ENCODE results near the gene ATP11A. TPM values are rescaled to one million over a fixed set of nuclear protein-coding genes. Genes with fewer than 3 reads are reported as not detected.
A peak's percentile ranks its signal among the peaks of the same experiment; 100 is the strongest.

ATP11A gene
- total and polyA plus RNA-seq, 2 experiments from 2014 or later: 12.3 to 52.6 TPM

- H3K27me3 Mint-ChIP-seq (ENCODE audit: insufficient read depth, low read depth, poor library complexity): peaks cover 11% of the 10 kb centered on the region
Observed at GRCh38 chr13:112766336-112766735, 76.5 kb downstream of the ATP11A start.

More at GRCh38 chr13:112766336-112766735, 76.5 kb downstream of the ATP11A start:
- no peak overlapping the region for H3K4me3 ChIP-seq
- peak overlapping the region; percentile 7; the same call in 1 of the 2 replicates for H3K27ac Mint-ChIP-seq
- peaks cover 52% of the 10 kb centered on the region for H3K79me2 ChIP-seq (replicated peaks; ENCODE audit: insufficient read depth)
- no peaks in the 10 kb centered on the region for H3F3A ChIP-seq (replicated peaks; ENCODE audit: low read depth)
- no peaks in the 10 kb centered on the region for H3K27me3 ChIP-seq (ENCODE audit: insufficient read depth)
- H3K4me3 Mint-ChIP-seq: no peak overlapping the region; the same call in 2 of the 3 replicates
- 0 out of 2 replicates have a peak overlapping the region, but pooled peaks have one; percentile 83 for H3K27ac ChIP-seq (ENCODE audit: low read depth)
- ATAC-seq (no peak), DNase-seq (ENCODE audit: low spot score) (no peak)
- H3K36me3 ChIP-seq (ENCODE audit: insufficient read depth): no peaks in the 10 kb centered on the region
- no peak overlapping the region for H2AFZ ChIP-seq
- H3K4me1 Mint-ChIP-seq: peaks cover 65% of the 10 kb centered on the region
- H3K9me2 ChIP-seq (ENCODE audit: insufficient read depth): no peaks in the 10 kb centered on the region
- no peaks in the 10 kb centered on the region; the same call in 2 of the 3 replicates for H3K36me3 Mint-ChIP-seq (ENCODE audit: low read depth)
- H4K20me1 ChIP-seq (replicated peaks; ENCODE audit: insufficient read depth): peaks cover 11% of the 10 kb centered on the region
- H3K4me2 ChIP-seq: no peak overlapping the region
- H3K9me3 Mint-ChIP-seq: no peaks in the 10 kb centered on the region
- H3K4me1 ChIP-seq (ENCODE audit: insufficient read depth): peaks cover 32% of the 10 kb centered on the region; the same call in 1 of the 2 replicates
- TF ChIP-seq, protein P1, sequence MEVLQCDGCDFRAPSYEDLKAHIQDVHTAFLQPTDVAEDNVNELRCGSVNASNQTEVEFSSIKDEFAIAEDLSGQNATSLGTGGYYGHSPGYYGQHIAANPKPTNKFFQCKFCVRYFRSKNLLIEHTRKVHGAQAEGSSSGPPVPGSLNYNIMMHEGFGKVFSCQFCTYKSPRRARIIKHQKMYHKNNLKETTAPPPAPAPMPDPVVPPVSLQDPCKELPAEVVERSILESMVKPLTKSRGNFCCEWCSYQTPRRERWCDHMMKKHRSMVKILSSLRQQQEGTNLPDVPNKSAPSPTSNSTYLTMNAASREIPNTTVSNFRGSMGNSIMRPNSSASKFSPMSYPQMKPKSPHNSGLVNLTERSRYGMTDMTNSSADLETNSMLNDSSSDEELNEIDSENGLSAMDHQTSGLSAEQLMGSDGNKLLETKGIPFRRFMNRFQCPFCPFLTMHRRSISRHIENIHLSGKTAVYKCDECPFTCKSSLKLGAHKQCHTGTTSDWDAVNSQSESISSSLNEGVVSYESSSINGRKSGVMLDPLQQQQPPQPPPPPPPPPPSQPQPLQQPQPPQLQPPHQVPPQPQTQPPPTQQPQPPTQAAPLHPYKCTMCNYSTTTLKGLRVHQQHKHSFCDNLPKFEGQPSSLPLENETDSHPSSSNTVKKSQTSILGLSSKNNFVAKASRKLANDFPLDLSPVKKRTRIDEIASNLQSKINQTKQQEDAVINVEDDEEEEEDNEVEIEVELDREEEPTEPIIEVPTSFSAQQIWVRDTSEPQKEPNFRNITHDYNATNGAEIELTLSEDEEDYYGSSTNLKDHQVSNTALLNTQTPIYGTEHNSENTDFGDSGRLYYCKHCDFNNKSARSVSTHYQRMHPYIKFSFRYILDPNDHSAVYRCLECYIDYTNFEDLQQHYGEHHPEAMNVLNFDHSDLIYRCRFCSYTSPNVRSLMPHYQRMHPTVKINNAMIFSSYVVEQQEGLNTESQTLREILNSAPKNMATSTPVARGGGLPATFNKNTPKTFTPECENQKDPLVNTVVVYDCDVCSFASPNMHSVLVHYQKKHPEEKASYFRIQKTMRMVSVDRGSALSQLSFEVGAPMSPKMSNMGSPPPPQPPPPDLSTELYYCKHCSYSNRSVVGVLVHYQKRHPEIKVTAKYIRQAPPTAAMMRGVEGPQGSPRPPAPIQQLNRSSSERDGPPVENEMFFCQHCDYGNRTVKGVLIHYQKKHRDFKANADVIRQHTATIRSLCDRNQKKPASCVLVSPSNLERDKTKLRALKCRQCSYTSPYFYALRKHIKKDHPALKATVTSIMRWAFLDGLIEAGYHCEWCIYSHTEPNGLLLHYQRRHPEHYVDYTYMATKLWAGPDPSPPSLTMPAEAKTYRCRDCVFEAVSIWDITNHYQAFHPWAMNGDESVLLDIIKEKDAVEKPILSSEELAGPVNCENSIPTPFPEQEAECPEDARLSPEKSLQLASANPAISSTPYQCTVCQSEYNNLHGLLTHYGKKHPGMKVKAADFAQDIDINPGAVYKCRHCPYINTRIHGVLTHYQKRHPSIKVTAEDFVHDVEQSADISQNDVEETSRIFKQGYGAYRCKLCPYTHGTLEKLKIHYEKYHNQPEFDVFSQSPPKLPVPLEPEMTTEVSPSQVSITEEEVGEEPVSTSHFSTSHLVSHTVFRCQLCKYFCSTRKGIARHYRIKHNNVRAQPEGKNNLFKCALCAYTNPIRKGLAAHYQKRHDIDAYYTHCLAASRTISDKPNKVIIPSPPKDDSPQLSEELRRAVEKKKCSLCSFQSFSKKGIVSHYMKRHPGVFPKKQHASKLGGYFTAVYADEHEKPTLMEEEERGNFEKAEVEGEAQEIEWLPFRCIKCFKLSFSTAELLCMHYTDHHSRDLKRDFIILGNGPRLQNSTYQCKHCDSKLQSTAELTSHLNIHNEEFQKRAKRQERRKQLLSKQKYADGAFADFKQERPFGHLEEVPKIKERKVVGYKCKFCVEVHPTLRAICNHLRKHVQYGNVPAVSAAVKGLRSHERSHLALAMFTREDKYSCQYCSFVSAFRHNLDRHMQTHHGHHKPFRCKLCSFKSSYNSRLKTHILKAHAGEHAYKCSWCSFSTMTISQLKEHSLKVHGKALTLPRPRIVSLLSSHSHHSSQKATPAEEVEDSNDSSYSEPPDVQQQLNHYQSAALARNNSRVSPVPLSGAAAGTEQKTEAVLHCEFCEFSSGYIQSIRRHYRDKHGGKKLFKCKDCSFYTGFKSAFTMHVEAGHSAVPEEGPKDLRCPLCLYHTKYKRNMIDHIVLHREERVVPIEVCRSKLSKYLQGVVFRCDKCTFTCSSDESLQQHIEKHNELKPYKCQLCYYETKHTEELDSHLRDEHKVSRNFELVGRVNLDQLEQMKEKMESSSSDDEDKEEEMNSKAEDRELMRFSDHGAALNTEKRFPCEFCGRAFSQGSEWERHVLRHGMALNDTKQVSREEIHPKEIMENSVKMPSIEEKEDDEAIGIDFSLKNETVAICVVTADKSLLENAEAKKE (CRISPR knock-in tag; IDR thresholded peaks at IDR 0.05): no peak

Data from GM23338 (cell line).